Measurements from ENCODE around the gene OSBPL8.

Gene OSBPL8

GRCh38 chr12:76307083-76307482, 252.5 kb downstream of the OSBPL8 start:
- no peak for DNase-seq (ENCODE audit: low spot score)

GRCh38 chr12:76303989-76304460, 255.5 kb downstream of the OSBPL8 start:
- DNase-seq (ENCODE audit: low spot score), result no peak

GRCh38 chr12:76303365-76303764, 256.2 kb downstream of the OSBPL8 start:
- no peak for DNase-seq (ENCODE audit: low spot score)
